H4 (cell line): ENCODE results near the gene DMD. TPM values are rescaled to one million over a fixed set of nuclear protein-coding genes. Genes with fewer than 3 reads are reported as not detected.

ENCODE experiments used
- DNase-seq: peaks from one replicate; pipeline ENCODE4 v3.0.0-alpha.2; 2015; ENCODE audit warnings: low spot score
- total RNA-seq: library from RNA; depleted of rRNA; stranded (reverse); fragments of >200 nt; shearing (Covaris generic); gene quantifications from 2 replicates; pipeline ENCODE4 v1.2.3, GENCODE V29; 2014

Gene DMD
- total RNA-seq, 1 experiment from 2014 or later, result 13.3 TPM

- DNase-seq, result no peak
These were observed 1856.0 kb downstream of the DMD start for GRCh38 chrX:31355206-31355955.

DNA sequence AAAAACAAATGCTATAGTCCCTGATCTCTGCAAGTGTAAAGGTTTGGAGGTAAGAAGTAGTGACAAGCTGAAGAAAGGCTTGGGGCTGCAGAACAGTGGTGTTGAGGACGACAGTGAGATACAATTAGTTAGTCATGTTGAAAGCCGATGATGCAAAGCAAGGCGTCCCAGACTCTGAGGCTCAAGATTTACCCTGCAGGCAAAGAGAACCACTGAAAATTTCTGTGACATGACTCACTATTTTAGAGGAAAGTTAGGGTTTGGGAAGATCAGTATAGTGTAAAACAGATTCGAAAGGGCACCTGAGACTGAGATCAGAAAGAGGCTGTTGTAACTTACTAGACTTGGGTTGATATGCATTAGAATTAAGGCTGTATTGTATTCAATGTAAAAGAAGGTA lies 1858.3 kb downstream of the DMD start:
- DNase-seq, result peak; percentile 61

- no peak for DNase-seq
These were observed 1860.6 kb downstream of the DMD start for GRCh38 chrX:31350808-31351074.

DNA sequence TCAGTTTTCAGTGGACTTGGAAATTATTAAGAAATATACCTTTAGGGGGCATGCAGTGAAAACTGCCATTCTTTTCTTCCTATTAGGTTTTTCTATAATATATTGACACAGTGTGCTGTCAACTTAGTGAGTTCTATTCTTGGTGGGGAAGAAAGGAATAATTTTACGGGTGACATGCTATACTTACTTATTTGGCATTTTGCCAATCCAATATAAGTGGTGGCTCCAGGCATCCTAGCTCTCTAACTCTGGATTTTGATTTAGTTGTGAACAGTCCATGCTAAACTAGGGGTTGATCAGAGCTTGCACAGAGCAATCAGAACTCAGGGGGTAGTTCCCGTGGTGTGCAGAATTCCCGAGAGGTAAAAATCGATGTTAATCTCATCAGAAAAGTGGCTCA lies 1861.8 kb downstream of the DMD start:
- DNase-seq, result no peak

DNA sequence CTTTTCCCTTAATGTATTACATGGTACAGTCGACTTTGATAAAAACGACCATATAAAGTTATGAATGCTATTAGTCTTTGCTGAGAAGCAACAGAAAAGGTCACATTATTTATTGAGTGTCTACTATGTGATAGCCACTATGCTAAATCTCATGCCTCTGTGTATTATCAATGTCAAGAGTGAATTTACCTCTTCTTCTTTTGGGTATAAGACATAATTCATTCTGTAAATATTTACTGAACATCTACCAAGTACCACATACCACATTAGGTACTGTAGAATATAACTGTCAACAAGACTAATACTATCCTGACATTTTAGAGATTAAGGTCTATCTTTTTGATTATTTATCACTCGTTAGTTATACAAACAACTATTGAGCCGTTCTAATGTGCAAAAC lies 1870.8 kb downstream of the DMD start:
- no peak for DNase-seq

DNA sequence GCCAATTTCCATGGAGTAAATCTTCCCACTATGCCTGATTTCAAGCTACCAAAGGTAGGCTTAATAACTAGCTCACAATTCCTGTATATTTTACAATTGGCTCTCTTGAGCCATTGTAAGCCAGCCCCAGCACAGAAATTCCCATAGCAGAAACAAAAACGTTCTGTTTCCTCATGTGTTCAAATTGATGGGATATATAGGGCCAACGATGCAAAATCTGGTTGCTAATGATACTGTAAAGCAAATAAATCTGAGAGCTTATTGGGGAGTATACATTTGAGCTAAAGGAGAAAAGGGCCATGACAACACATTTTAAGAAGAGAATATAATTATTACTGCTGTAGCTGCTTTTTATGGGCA lies 1872.4 kb downstream of the DMD start:
- no peak for DNase-seq

DNA sequence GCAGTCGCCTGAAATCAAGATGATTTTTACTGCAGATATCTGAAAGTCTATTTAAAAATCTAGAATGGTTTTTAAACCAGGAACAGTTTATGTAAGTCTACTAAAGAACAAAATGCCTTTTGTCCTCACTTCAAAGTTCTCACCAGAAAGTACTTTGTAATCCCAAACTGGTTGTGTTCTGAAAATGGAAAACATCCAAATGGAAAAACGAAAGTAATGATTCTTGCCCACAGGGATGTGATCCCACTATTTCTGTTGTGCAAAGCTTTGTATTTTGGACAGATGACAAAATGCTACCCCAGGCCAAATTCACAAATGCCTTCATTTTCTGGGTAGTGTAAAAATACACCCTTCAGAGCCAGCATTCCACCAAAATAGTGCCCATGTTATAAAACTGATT lies 1874.0 kb downstream of the DMD start:
- DNase-seq, result no peak

GRCh38 chrX:31336419-31336818 lies 1874.9 kb downstream of the DMD start:
- no peak for DNase-seq

DNA sequence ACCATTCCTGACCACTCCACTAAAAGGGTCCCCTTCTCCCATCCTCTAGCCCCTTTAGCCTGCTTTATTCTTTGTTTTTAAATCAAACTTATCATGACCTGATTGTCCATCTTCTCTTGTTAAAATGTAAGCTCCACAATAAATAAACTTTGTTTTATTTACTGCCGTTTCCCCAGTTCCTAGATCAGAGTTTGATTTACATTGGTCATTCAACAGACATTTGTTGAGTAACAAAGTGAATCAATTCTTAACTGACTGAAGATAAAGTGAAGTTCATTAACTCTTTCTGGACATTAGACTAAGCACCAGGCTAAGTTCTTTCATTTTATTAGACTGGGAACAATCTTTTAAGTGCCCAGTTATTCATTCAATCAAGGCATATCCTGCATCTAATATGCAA lies 1876.4 kb downstream of the DMD start:
- DNase-seq, result no peak

DNA sequence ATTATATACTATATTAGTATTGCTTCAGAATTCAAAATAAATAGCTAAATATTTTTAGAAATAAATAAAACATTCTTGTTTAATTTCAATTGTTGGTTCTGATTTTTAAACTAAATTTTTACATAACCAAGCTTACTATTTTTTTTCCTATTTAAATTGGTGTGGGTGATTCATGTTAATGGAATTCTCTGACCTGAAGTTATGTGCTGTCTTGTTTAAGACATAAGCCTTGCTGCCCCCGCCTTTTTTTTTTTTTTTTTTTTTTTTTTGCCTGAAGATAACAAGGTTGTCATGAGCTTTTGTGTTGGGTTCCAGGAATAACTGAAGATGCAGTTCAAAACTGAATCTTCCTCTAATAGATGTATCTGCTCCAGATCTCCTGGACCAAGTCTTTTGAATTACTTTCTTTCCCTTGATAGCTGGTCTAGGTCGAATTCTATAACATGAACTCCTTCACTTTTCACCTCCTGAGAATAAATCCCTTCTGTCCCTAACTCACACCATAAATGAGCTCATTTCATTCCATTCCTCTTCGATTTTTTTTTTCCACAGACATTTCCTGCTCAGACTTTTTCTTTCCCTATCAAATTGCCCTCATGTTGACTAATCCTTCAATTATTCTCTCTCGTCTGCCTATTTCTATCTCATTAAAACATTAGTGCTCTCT lies 1878.1 kb downstream of the DMD start:
- DNase-seq, result peak; percentile 47

DNA sequence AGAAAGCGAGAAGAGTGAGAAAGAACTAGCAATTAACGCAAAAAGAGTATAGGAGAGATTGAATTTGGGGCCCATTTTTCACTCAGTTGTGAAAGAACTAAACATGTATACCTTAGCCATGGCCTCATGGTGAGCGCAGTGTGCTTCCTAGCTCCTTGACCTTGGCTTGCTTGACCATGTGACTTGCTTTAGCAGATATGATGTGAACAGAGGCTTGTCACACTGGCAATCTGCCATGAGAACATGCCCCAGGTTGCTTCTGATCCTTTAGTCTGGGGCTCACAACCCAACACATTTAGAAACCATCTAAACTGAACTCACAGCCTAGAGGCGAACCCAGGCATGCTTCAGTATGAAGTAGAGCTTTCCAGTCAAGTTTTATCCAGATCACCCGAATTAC lies 1879.4 kb downstream of the DMD start:
- DNase-seq, result no peak

GRCh38 chrX:31331015-31331414 lies 1880.3 kb downstream of the DMD start:
- no peak for DNase-seq

GRCh38 chrX:31329298-31329697 lies 1882.1 kb downstream of the DMD start:
- DNase-seq, result no peak

DNA sequence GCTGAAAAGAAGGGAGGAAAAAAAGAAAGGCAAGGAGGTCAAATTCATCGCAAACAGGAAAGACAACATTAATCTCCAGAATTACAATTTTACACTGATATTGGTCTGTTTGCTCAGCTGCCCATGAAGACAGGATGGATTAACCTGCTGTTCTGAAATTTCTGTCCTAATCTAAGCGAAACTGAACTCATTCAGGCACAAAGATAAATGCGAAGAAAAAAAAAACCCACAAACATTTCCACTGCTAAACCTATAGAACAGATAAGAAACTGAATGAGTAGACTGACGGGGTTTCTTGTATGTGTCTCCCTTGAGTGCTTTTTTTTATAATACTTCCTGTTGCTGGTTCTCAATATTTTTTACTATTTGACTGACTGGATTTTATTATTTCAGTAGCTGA lies 1887.7 kb downstream of the DMD start:
- DNase-seq, result no peak

DNA sequence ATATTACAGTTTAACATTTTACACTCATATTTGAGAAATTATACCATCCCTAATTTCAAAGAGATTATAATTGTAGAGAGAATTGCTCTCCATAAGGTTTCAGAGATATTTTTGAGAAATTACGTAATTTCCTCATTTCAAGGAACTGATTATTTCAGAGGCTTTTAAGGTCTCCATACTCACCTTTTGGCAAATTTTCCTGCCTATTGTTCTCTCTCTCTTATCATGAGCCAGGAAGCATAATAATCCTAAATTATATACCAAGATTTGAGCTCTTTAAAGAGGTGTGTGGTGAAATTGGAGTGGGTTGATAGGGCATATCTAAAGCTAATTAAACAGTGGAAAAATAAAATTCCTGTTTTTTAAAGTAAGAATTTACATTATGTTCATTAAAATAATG lies 1890.6 kb downstream of the DMD start:
- DNase-seq, result no peak

- DNase-seq, result no peak
These were observed 1891.8 kb downstream of the DMD start for GRCh38 chrX:31319586-31319985.

GRCh38 chrX:31318866-31319265 lies 1892.5 kb downstream of the DMD start:
- DNase-seq, result no peak

DNA sequence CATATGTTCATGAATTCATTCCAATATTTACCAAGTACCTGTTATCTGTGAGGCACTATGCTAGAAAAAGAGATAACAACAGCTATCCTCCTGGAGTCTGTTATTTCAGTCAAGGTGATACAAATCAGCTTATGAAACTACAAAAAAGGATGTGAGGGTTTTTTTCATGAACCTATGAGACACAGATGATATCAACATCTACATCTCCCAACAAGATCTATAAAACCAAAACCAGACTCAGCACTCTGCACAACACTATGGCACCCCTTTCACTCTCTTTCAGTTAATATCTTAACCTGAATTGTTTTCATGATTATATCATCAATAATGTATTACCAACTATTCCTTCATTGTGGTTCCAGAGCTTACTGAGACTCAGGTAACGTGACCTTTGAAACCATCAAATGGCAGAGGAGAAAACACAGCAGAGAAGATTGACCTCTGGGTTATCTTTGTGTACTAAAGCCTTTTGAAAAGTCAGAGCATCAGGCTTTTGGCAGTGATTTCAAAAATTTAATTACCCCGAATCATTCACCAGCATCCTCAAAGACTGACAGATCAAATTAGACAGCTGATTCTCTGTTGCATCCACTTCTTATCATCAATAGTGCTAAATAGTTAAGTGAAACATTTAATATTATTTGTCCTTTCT lies 1894.9 kb downstream of the DMD start:
- DNase-seq, result no peak

GRCh38 chrX:31314921-31315320 lies 1896.4 kb downstream of the DMD start:
- DNase-seq, result no peak

- no peak for DNase-seq
These were observed 1903.4 kb downstream of the DMD start for GRCh38 chrX:31307952-31308351.

DNA sequence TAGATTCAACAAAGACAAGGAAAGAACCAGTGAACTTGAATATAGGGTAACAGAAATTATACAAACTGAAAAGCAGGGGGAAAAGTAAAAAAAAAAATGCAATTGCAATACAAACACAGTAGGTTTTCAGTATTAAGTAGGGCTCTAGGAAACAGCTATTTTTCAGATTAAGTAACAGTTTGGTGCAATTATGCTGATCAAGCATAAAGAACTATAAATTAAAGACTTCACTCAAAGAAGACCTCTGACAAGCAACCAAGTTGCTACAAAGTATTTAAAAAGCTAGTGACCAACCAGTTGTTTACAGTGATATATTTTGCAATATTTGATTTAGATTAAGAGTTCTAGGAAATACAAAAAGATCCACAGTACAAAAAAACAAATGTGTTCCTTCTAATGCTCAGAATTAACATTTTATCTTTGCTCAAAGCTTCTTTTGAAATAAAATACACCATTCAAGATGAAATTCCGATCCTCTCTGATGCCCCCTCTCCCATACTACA lies 1908.7 kb downstream of the DMD start:
- no peak for DNase-seq

GRCh38 chrX:31301941-31302340 lies 1909.4 kb downstream of the DMD start:
- no peak for DNase-seq

DNA sequence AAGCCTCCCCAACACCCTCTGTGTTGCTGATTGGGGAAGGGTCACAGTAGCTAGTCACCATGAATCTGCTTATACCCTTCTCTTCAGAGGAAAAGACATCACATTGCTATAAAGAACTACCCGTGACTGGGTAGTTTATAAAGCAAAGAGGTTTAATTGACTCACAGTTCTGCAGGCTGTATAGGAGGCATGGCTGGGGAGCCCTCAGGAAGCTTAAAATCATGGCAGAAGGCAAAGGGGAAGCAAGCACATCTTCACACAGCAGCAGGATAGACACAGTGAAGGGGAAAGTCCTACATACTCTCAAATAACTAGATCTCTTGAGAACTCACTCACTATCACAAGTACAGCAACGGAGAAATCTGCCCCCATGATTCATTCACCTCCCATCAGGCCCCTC lies 1910.1 kb downstream of the DMD start:
- no peak for DNase-seq
